ENCODE results near the gene NEB. TPM values are rescaled to one million over a fixed set of nuclear protein-coding genes. Genes with fewer than 3 reads are reported as not detected.

NEB gene
- total RNA-seq, 1 donor, result under 0.01 TPM

DNA sequence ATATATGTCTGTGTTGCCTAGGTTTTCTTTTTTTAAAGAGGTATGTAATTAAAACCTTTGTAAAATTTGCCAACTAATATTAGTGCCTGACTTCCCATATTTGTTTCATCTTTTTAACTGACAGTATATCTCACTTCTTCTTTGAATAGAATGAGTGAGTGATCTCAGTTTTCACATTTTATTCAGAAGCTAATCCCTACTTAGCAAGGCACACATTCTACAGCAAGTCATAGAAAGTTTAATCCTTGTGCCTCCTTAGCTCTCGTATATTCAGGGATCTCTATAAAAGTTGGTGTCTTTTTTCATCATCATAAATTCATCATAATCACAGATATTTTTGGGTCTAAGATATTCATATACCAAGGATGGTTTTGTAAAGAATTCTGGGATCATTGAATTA, 258.0 kb downstream of the NEB start:
- no peak for DNase-seq (ENCODE audit: low read depth)
- no peak overlapping the region for H3K4me3 ChIP-seq (ENCODE audit: low read depth, low read length)
- TF ChIP-seq, protein P1, sequence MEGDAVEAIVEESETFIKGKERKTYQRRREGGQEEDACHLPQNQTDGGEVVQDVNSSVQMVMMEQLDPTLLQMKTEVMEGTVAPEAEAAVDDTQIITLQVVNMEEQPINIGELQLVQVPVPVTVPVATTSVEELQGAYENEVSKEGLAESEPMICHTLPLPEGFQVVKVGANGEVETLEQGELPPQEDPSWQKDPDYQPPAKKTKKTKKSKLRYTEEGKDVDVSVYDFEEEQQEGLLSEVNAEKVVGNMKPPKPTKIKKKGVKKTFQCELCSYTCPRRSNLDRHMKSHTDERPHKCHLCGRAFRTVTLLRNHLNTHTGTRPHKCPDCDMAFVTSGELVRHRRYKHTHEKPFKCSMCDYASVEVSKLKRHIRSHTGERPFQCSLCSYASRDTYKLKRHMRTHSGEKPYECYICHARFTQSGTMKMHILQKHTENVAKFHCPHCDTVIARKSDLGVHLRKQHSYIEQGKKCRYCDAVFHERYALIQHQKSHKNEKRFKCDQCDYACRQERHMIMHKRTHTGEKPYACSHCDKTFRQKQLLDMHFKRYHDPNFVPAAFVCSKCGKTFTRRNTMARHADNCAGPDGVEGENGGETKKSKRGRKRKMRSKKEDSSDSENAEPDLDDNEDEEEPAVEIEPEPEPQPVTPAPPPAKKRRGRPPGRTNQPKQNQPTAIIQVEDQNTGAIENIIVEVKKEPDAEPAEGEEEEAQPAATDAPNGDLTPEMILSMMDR (IDR thresholded peaks at IDR 0.05; ENCODE audit: insufficient read depth, low read depth, low read length), result no peak

DNA sequence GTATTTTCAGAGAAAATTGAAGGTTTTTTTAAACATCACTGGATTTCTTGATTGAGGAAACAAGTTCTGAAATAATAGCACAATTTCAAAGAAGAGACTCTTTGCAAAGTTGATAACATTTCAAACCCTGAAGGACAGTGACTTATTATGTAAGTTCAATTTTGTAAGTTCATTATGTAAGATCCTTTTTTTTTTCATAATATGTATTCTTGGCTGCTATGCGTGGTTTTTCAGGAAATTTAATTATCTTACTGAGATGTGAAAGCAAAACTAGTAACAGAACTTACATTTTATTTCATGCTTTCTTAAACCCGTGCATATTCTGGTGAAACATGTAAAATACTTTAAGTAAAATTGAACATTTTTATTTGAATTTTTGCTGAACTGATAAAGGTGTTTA, 259.2 kb downstream of the NEB start:
- TF ChIP-seq, protein P1 (IDR thresholded peaks at IDR 0.05; ENCODE audit: insufficient read depth, low read depth, low read length), result no peak
- H3K4me3 ChIP-seq (ENCODE audit: low read depth, low read length), result no peak overlapping the region
- no peak for DNase-seq (ENCODE audit: low read depth)

DNA sequence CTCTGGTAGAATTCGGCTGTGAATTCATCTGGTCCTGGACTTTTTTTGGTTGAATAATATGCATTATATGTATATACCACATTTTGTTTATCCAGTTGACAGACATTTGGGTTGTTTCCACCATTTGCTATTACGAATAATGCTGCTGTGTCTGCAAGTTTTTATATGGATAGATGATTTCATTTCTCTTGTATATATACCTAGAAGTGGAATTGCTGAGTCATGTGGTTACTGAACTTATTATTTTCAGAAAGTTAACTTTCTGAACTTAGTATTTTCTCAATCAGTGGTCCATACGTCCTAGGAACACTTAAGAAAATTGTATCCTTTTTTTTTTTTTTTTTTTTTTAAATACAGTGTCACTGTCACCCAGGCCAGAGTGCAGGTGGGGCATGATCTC, 261.3 kb downstream of the NEB start:
- DNase-seq (ENCODE audit: low read depth), result no peak
- TF ChIP-seq, protein P1 (IDR thresholded peaks at IDR 0.05; ENCODE audit: insufficient read depth, low read depth, low read length), result no peak
- H3K4me3 ChIP-seq (ENCODE audit: low read depth, low read length), result no peak overlapping the region

DNA sequence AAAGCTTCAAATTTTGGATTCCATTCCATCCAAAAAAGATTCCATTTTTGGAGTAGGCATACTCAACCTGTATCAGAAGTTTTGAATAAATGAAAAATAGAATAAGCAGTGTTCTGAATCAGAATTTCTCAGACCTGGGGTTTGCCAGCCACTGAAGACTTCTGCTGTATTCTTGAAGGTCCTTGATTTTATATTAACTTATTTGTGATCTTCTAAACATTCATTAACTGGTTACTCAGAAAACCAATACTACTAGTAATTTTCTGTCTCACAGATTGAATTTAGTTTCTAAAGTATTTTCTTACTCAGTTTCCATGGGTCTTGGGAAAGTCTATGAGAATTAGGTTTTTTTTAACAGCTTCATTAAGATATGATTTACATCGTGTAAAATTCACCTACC, 263.7 kb downstream of the NEB start:
- TF ChIP-seq, protein P1 (IDR thresholded peaks at IDR 0.05; ENCODE audit: insufficient read depth, low read depth, low read length), result no peak
- H3K4me3 ChIP-seq (ENCODE audit: low read depth, low read length), result no peak overlapping the region
- DNase-seq (ENCODE audit: low read depth), result no peak

DNA sequence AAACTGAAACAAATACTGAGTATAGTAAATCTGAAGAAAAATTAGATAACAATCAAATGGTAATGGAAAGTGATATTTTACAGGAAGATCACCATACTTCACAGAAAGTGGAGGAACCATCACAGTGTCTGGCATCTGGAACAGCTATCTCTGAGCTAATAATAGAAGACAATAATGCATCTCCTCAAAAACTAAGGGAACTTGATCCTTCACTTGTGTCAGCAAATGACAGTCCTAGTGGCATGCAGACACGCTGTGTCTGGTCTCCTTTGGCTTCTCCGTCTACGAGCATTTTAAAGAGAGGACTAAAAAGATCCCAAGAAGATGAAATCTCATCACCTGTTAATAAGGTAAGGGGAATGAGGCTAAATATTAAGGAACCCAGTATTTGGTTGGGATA, 268.5 kb downstream of the NEB start:
- DNase-seq (ENCODE audit: low read depth), result no peak
- TF ChIP-seq, protein P1 (IDR thresholded peaks at IDR 0.05; ENCODE audit: insufficient read depth, low read depth, low read length), result no peak
- H3K4me3 ChIP-seq (ENCODE audit: low read depth, low read length), result no peak overlapping the region

DNA sequence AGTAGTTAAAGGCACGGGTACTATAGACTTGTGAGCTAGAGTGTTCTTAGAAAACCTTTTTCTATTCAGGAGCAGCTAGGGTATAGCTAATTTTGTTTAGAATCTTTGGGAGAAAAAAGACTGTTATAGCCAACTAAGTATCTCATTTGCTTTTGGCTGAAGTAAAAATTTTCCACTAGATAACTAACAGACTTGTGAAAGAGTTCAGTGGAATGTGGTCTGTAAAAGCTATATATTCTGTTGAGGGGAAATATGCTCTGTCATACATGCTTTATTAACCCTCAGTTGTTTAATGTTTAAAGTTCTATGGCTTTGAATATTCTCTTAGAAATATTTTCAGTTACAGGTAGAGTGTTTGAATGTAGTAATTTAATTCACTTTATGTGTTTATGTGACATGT, 274.9 kb downstream of the NEB start:
- DNase-seq (ENCODE audit: low read depth), result peak; percentile 55
- no peak overlapping the region for H3K4me3 ChIP-seq (ENCODE audit: low read depth, low read length)
- TF ChIP-seq, protein P1 (IDR thresholded peaks at IDR 0.05; ENCODE audit: insufficient read depth, low read depth, low read length), result no peak

DNA sequence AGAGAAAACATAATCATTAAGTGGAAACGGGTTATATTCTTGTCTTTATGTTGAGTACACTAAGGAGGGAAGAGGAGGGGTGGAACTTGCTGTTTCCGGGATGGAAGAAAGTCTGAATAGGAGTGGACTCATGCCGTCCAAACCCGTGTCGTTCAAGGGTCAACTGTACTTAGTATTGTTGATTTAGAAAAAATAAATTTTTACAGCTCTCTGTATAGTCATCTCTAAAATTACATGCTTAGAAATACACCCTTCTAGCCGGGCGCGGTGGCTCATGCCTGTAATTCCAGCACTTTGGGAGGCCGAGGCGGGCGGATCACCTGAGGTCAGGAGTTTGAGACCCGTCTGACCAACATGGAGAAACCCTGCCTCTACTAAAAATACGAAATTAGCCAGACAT, 295.1 kb downstream of the NEB start:
- TF ChIP-seq, protein P1 (IDR thresholded peaks at IDR 0.05; ENCODE audit: insufficient read depth, low read depth, low read length), result no peak
- no peak for DNase-seq (ENCODE audit: low read depth)
- no peak overlapping the region for H3K4me3 ChIP-seq (ENCODE audit: low read depth, low read length)

All from fibroblast of villous mesenchyme (primary cell).